Measurements from ENCODE around the gene WT1. TPM values are rescaled to one million over a fixed set of nuclear protein-coding genes. Genes with fewer than 3 reads are reported as not detected.
"Not testable (repeated sequence)": the region's sequence is repeated elsewhere in the genome, so short reads cannot be mapped to it uniquely, and the experiment has no call there.

Gene WT1
- total RNA-seq, 2 experiments from 2014 or later = not detected

DNA sequence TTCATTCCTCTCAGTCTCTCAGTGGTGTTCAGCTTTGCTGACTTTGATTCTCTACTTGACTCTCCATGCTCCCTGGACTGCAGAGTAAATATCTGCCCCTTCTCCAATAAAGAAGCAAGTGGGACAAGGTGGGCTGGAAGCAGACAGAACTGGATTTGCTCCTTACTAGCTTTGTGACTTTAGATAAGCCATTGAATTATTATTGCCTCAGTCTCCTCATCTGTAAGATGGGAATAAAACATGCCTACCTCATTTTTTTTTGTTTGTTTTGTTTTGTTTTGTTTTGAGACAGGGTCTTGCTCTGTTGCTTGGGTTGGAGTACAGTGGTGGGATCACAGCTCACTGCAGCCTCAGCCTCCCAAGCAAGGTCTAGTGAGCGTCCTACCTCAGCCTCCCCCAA, 44.6 kb downstream of the WT1 start:
- DNase-seq = no peak
- Mint-ChIP-seq H3K9me3 (no peaks in the 10 kb centered on the region), H3K4me1 (ENCODE audit: low read depth) (no peaks in the 10 kb centered on the region), H3K36me3 (ENCODE audit: low read depth) (no peaks in the 10 kb centered on the region), H3K27ac (no peak overlapping the region), H3K4me3 (no peak overlapping the region), H3K27me3 (ENCODE audit: low read depth) (peaks cover 4% of the 10 kb centered on the region)
- intact Hi-C loops (cut with micrococcal nuclease) = no loop called here
- CTCF ChIA-PET = interaction anchor here (0.6 kb wide), 1 partner anchor 17 kb away, joined by 3 read pairs; no protein-coding TSS in a partner anchor

DNA sequence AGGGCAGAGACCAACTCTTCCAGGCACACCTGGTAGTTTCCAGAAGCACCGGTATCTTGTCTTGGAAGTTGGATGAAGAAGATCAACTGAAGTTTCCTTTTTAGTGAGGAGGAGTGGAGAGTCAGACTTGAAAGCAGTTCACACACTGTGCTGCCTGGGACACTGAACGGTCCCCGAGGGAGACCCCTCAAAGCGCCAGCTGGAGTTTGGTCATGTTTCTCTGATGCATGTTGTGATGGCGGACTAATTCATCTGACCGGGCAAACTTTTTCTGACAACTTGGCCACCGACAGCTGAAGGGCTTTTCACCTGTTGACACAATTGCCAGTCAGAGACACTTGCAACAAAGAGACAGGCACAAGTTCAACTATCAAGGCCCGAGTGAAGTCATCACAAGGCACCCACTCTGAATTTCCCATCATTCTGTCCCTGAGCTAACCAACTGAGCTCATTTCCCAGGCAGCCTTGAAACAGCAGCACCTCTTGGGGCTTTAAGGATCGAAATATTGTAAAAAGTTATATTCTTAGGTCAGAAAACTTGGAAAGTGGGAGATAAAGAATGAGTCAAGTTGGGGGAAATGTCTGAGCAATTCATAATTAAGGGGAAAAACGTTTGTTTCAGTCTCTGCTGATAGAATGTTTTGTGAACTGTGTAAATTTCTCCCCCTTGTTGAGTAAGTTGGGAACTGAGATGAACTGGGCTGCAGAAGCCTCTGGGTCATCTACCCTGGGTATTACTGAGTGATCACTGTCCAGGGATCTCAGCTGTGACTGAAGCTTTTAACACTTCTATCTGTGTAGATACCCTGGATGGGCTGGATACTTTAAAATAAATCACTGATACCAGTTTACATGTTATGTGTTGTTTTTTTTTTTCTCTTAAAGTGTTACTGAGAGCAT, 46.2 kb downstream of the WT1 start:
- no peak overlapping the region for H3K27ac Mint-ChIP-seq
- peaks cover 5% of the 10 kb centered on the region for H3K27me3 Mint-ChIP-seq (ENCODE audit: low read depth)
- H3K4me1 Mint-ChIP-seq (ENCODE audit: low read depth) = no peaks in the 10 kb centered on the region
- H3K9me3 Mint-ChIP-seq = no peaks in the 10 kb centered on the region
- H3K36me3 Mint-ChIP-seq (ENCODE audit: low read depth) = no peaks in the 10 kb centered on the region
- intact Hi-C loops (cut with micrococcal nuclease) = no loop called here
- no peak overlapping the region for H3K4me3 Mint-ChIP-seq
- no peak for DNase-seq
- CTCF ChIA-PET = interaction anchor here (0.6 to 0.8 kb wide), 4 partner anchors 11 to 100 kb away, joined by 3 to 4 read pairs (median 3); no protein-coding TSS in a partner anchor

DNA sequence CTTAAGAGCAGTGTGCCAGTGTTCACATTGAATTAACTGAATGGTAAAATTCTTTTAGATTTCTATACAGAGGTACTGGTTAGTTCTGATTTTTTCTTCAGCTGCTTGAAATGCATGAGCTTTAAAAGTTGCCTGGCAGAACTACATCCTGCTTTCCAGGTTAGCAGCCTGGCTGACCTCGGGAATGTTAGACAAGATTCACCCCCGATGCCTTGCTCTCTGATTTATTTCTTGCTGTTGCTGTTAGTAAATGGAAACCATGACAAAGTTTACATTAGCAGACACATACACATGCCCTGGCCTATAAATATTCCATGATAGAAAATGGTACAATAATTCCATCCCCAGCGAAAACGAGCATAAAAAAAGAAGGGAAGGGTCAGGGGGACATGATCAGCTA, 47.0 kb downstream of the WT1 start:
- CTCF ChIA-PET = interaction anchor here (0.6 kb wide), 1 partner anchor 101 kb away, joined by 3 read pairs; no protein-coding TSS in a partner anchor
- no peak overlapping the region for H3K4me3 Mint-ChIP-seq
- H3K9me3 Mint-ChIP-seq = no peaks in the 10 kb centered on the region
- peaks cover 5% of the 10 kb centered on the region for H3K27me3 Mint-ChIP-seq (ENCODE audit: low read depth)
- no peaks in the 10 kb centered on the region for H3K4me1 Mint-ChIP-seq (ENCODE audit: low read depth)
- no peak overlapping the region for H3K27ac Mint-ChIP-seq
- intact Hi-C loops (cut with micrococcal nuclease) = no loop called here
- no peaks in the 10 kb centered on the region for H3K36me3 Mint-ChIP-seq (ENCODE audit: low read depth)
- no peak for DNase-seq

DNA sequence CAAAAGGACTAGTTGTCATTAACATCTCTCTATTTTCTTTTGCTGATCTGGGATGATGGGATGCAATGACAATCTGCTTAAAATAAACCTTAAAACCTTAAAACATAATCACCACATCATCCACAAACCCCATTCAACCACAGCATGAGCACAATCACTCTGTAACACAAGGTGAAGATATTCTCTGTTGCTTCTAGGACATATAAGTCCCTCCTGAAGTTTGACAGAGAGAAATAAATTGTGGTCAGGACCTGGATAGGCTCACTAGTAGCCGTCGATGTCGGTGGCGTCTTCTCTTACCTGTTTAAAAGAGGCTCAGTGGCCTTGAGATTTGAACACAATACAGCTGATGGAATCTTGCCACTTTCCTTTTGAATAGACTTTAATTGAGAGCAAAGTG, 47.9 kb downstream of the WT1 start:
- intact Hi-C loops (cut with micrococcal nuclease) = no loop called here
- H3K4me1 Mint-ChIP-seq (ENCODE audit: low read depth) = no peaks in the 10 kb centered on the region
- H3K4me3 Mint-ChIP-seq = no peak overlapping the region
- H3K27ac Mint-ChIP-seq = no peak overlapping the region
- H3K9me3 Mint-ChIP-seq = no peaks in the 10 kb centered on the region
- H3K36me3 Mint-ChIP-seq (ENCODE audit: low read depth) = no peaks in the 10 kb centered on the region
- DNase-seq = no peak
- H3K27me3 Mint-ChIP-seq (ENCODE audit: low read depth) = peaks cover 5% of the 10 kb centered on the region
- CTCF ChIA-PET = interaction anchor here (1.3 kb wide), 1 partner anchor 64 kb away, joined by 3 read pairs; no protein-coding TSS in a partner anchor

DNA sequence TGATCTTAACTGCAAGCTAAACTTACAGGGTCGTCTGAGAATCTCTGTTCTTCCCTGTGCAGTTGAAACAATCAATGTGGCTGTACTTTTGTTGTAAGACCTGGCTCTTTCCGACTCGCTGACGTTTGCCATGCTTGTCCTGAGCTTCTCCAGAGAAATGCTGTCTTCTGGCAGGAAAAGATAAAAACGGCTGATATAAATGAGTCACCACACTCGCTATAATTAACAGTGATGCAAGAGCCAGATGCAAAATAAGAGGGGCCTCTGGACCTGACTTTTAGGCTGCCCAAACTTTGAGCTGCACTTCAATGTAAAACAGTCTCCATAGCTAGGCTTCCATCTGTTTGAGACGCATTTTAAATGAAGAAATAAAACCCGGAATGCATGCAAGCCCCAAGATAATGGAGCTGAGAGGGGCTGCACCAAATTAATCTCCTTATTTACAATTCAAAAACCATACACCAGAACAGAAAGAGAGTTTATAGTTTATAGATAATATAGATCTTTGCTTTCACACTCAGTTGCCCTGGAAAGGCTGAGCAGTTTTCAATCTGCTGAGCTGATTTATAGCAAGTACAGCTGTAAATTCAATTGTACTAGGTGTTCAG, 48.5 kb downstream of the WT1 start:
- Mint-ChIP-seq H3K27me3 (ENCODE audit: low read depth) (peaks cover 5% of the 10 kb centered on the region), H3K4me1 (ENCODE audit: low read depth) (no peaks in the 10 kb centered on the region), H3K4me3 (no peak overlapping the region), H3K9me3 (no peaks in the 10 kb centered on the region), H3K27ac (no peak overlapping the region), H3K36me3 (ENCODE audit: low read depth) (no peaks in the 10 kb centered on the region)
- no peak for DNase-seq
- CTCF ChIA-PET = interaction anchor here (1.3 kb wide), 1 partner anchor 63 kb away, joined by 3 read pairs; no protein-coding TSS in a partner anchor
- intact Hi-C loops (cut with micrococcal nuclease) = no loop called here

DNA sequence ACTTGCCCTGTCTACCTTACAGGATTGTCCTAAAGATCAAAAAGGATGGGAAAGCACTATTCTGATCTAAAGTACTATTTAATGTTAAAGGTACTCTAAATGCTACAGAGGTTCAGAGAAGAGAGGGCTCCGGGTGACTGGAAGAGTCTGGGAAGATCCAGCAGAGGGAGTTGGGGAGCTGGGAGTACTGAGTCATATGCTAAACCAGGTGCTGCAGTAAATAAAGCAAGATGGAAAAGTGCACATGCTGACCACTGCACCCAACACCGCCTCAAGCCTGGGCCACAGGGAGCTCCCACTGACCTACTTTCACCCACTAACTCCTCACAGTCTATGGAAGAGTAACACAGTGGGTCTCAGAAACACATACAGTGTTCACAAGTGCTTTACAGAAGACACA, 49.3 kb downstream of the WT1 start:
- Mint-ChIP-seq H3K27me3 (ENCODE audit: low read depth) (peaks cover 5% of the 10 kb centered on the region), H3K9me3 (no peaks in the 10 kb centered on the region), H3K27ac (no peak overlapping the region), H3K4me3 (no peak overlapping the region), H3K36me3 (ENCODE audit: low read depth) (no peaks in the 10 kb centered on the region), H3K4me1 (ENCODE audit: low read depth) (no peaks in the 10 kb centered on the region)
- intact Hi-C loops (cut with micrococcal nuclease) = no loop called here
- peak; percentile 13 for DNase-seq
- CTCF ChIA-PET = interaction anchor here (1.5 kb wide), 1 partner anchor 12 kb away, joined by 3 read pairs; no protein-coding TSS in a partner anchor

DNA sequence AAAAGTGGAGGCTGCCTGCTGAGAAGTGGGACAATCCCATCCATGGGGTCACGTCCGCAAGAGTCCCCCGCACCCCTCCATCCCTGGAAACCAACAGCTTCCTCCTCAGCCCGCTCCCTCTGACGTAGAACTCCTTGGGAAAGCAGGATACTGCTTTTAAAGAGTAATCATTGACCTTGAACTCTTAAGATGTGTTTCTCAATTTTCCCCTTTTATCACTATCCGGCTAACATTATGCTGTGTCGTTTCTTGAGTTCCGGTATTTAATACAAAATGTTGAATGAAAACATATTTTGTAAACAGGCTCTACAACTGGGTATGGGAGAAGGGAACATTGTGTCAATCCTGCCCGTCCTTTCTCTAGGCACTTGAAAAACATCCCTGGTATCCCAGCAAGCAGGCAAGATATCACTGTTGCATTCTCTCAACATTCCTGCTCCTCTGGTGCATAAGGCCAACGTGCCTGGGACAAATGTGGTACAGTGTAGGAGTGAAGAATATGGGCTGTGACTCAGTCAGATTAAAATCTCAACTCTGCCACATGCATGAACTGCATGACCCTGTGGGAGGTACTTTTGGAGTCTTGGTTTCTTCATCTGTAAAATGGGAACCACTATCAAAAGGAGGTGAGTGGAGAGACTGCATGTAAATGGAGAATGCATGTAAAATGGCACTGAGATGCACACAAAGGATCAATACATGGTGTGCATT, 52.8 kb downstream of the WT1 start:
- no peaks in the 10 kb centered on the region for H3K9me3 Mint-ChIP-seq
- H3K27ac Mint-ChIP-seq = no peak overlapping the region
- no peaks in the 10 kb centered on the region for H3K4me1 Mint-ChIP-seq (ENCODE audit: low read depth)
- H3K4me3 Mint-ChIP-seq = no peak overlapping the region
- intact Hi-C loops (cut with micrococcal nuclease) = no loop called here
- peaks cover 5% of the 10 kb centered on the region for H3K27me3 Mint-ChIP-seq (ENCODE audit: low read depth)
- DNase-seq = no peak
- CTCF ChIA-PET = interaction anchor here (0.7 kb wide), 1 partner anchor 1054 kb away, joined by 5 read pairs; no protein-coding TSS in a partner anchor
- H3K36me3 Mint-ChIP-seq (ENCODE audit: low read depth) = no peaks in the 10 kb centered on the region

DNA sequence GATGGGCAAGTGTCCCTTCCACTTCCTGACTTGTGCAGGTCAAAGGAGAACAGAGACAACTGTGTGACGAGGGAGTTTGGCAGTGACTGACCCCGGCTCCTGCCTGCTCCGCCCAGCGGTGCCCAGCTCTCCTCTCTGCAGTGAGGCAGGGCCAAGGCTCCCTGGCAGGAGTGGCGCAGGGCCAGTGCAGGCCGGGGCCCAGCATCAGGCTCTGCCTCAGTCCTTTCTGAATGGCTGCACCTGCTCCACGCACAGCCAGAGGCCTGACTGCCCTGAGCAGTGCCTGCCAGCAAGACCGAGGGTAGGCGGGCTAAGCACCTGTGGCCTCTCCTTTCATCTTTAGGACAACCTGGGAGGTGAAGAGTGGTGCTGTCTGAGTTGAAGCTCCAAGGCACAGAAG, 54.2 kb downstream of the WT1 start:
- no peak overlapping the region for H3K4me3 Mint-ChIP-seq
- intact Hi-C loops (cut with micrococcal nuclease) = no loop called here
- no peak for DNase-seq
- H3K36me3 Mint-ChIP-seq (ENCODE audit: low read depth) = no peaks in the 10 kb centered on the region
- H3K4me1 Mint-ChIP-seq (ENCODE audit: low read depth) = no peaks in the 10 kb centered on the region
- peaks cover 5% of the 10 kb centered on the region for H3K27me3 Mint-ChIP-seq (ENCODE audit: low read depth)
- H3K9me3 Mint-ChIP-seq = no peaks in the 10 kb centered on the region
- H3K27ac Mint-ChIP-seq = no peak overlapping the region
- CTCF ChIA-PET = no interaction called here

DNA sequence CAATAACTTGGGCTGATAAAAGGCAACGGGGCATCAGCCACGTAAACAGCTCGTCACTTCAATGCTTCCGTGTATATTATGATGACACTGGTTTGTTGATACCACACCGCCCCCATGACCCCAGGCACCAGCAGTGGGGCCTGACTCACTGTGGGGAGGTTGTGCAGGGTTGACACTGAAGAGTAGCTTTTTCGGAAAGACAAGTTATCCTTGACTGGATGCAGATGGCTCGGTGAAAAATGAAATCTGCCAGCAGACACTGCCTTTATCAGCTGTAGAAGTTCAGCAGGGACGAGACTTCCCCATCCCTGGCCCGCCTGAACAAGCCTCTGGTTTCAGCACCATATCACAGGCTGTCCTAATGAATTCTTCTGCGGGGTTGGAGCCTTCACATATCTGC, 55.6 kb downstream of the WT1 start:
- no peaks in the 10 kb centered on the region for H3K36me3 Mint-ChIP-seq (ENCODE audit: low read depth)
- no peak overlapping the region for H3K4me3 Mint-ChIP-seq
- no peak for DNase-seq
- CTCF ChIA-PET = no interaction called here
- H3K27me3 Mint-ChIP-seq (ENCODE audit: low read depth) = peaks cover 7% of the 10 kb centered on the region
- H3K4me1 Mint-ChIP-seq (ENCODE audit: low read depth) = no peaks in the 10 kb centered on the region
- H3K9me3 Mint-ChIP-seq = no peaks in the 10 kb centered on the region
- intact Hi-C loops (cut with micrococcal nuclease) = no loop called here
- no peak overlapping the region for H3K27ac Mint-ChIP-seq

DNA sequence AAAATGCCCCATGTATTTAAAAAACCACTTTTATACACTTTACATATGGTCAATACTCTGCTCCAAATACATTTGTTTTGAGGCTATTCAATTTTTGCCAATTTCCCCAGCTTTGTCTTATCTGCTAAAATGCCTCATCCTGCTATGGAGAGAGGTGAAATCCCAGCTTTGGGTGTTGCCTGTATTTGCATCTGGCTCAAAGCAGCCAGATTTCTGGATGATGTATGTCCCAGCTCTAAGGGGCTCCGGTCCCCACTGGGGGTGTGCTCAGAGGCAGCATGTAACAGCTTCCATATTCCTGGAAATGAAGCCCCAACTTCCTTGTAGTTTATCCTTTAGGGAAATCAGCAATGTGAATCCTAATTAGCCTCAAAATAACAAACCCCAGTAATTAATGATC, 59.5 kb downstream of the WT1 start:
- Mint-ChIP-seq H3K36me3 (ENCODE audit: low read depth) (no peaks in the 10 kb centered on the region), H3K9me3 (no peaks in the 10 kb centered on the region), H3K4me1 (ENCODE audit: low read depth) (no peaks in the 10 kb centered on the region), H3K4me3 (no peak overlapping the region), H3K27ac (no peak overlapping the region), H3K27me3 (ENCODE audit: low read depth) (peaks cover 6% of the 10 kb centered on the region)
- no peak for DNase-seq
- intact Hi-C loops (cut with micrococcal nuclease) = no loop called here
- CTCF ChIA-PET = interaction anchor here (0.5 to 1.4 kb wide), 6 partner anchors 13 to 1729 kb away, joined by 3 to 6 read pairs (median 4); no protein-coding TSS in a partner anchor

DNA sequence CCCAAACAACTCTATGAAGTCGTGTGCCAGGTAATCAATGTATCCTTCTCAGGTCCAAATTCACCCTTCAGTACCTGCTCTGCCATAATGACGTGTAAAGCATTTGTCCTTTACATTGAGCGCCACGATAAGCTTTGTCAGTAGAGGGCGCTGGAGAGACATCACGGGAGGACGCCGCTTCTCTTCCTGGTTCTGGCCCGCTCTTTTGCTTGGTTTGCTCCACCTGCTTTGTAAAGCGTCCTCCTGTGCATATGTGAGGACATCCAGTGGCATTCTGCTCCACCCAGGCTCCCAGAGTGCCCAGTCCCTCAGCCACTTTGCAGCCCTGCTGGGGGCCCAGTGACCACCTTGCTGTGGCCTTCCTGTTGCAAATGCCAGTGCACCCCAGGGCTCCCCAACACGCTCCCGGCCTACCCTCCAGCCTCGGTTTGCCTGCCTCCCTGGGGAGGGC, 61.1 kb downstream of the WT1 start:
- H3K4me1 Mint-ChIP-seq (ENCODE audit: low read depth) = no peaks in the 10 kb centered on the region
- H3K36me3 Mint-ChIP-seq (ENCODE audit: low read depth) = no peaks in the 10 kb centered on the region
- H3K4me3 Mint-ChIP-seq = no peak overlapping the region
- intact Hi-C loops (cut with micrococcal nuclease) = loop anchor here (1.0 kb wide), 1 partner anchor 419 kb away; no protein-coding TSS in a partner anchor
- CTCF ChIA-PET = interaction anchor here (0.8 to 1.0 kb wide), 6 partner anchors 11 to 417 kb away, joined by 3 to 5 read pairs (median 3); no protein-coding TSS in a partner anchor
- peaks cover 6% of the 10 kb centered on the region for H3K27me3 Mint-ChIP-seq (ENCODE audit: low read depth)
- H3K9me3 Mint-ChIP-seq = peaks cover 4% of the 10 kb centered on the region
- DNase-seq = peak; percentile 67
- H3K27ac Mint-ChIP-seq = peak overlapping the region; percentile 11

DNA sequence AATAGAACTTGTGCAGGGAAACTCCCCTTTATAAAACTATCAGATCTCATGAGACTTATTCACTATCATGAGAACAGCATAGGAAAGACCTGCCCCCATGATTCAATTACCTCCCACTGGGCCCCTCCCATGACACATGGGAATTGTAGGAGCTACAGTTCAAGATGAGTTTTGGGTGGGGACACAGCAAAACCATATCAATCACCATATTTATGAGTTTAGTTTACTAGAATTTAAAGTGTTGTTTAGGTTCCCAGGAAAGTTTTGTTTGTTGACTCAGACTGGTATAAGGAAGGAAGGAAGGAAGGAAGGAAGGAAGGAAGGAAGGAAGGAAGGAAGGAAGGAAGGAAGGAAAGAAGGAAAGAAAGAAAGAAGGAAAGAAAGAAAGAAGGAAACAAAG, 65.4 kb downstream of the WT1 start:
- CTCF ChIA-PET; intact Hi-C loops (cut with micrococcal nuclease); H3K4me1 Mint-ChIP-seq (ENCODE audit: low read depth); H3K36me3 Mint-ChIP-seq (ENCODE audit: low read depth); H3K27me3 Mint-ChIP-seq (ENCODE audit: low read depth); DNase-seq; H3K4me3 Mint-ChIP-seq; H3K27ac Mint-ChIP-seq: not testable (repeated sequence)
- peaks cover 11% of the 10 kb centered on the region for H3K9me3 Mint-ChIP-seq

Measured in activated naive CD4-positive, alpha-beta T cell treated with anti-CD3 and anti-CD28 coated beads for 36 hours (primary cell).